Measurements from ENCODE around the gene HIRA.

Gene HIRA

DNA sequence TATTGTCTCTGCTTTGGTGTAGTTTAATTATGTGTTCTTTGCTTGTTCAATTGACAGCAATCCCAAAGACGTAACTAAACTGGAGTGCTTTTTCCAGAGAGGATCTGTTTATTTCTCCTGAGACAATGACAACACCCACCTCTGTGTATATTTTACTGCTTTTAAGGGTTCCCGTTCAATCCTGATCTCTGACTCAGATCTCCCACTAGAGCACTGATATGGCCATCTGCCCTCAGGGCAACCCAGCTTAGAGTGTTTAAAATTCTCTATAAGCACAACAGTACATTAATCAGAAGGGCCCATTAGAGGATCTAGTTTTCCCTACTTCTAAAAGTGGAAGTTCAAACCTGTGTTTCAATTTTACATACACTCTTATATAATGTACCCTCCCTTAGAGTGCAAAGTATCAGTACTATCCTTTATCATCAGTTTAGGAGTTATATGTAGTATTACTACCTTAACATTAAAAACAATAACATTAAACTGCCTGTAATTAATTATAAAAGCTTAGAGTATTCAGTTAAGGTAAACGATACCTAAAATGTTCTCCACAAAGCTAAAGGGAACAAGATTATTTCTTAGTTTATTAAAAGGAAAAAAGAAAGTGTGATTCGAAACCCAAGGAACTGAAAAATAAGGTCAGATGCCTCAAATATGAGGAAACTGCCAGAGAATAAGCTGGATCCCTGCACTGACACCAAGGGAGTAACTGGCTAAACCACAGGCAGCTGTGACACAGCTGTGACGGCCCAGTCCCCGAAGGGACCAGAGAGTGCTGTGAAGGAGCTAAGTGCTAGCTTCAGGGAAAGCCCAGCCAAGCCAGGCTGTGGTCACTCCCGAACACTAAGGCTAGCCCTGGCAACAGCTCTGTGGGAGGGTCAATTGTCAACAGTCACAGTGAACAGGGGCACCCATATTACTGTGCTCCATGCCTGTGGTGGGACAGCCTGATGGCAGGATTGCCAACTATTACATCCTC is 32.2 kb upstream of the HIRA start:
- H3K9me3 ChIP-seq (replicated peaks; ENCODE audit: insufficient read depth, low read length): no peaks in the 10 kb centered on the region
- no peak overlapping the region for H3K4me2 ChIP-seq (ENCODE audit: low read depth, low read length)
- H3K79me2 ChIP-seq (ENCODE audit: low read length): peaks cover 5% of the 10 kb centered on the region
- H3K27ac ChIP-seq (ENCODE audit: low read length): no peak overlapping the region
- no peak overlapping the region for H3K9ac ChIP-seq (ENCODE audit: low read length)
- H2AFZ ChIP-seq (ENCODE audit: low read length): no peak overlapping the region
- H3K36me3 ChIP-seq (replicated peaks; ENCODE audit: insufficient read depth, low read length): peaks cover 13% of the 10 kb centered on the region
- H3K9me2 ChIP-seq (replicated peaks; ENCODE audit: insufficient read depth, low read length): no peaks in the 10 kb centered on the region
- no peaks in the 10 kb centered on the region for H3K4me1 ChIP-seq (ENCODE audit: low read length)
- H4K20me1 ChIP-seq (ENCODE audit: insufficient read depth, low read length): no peaks in the 10 kb centered on the region
- no peaks in the 10 kb centered on the region for H3K27me3 ChIP-seq (replicated peaks; ENCODE audit: insufficient read depth, low read length)
- H3F3A ChIP-seq (ENCODE audit: insufficient read depth, low read length): no peaks in the 10 kb centered on the region
- no peak for DNase-seq
- TF ChIP-seq, protein P1, sequence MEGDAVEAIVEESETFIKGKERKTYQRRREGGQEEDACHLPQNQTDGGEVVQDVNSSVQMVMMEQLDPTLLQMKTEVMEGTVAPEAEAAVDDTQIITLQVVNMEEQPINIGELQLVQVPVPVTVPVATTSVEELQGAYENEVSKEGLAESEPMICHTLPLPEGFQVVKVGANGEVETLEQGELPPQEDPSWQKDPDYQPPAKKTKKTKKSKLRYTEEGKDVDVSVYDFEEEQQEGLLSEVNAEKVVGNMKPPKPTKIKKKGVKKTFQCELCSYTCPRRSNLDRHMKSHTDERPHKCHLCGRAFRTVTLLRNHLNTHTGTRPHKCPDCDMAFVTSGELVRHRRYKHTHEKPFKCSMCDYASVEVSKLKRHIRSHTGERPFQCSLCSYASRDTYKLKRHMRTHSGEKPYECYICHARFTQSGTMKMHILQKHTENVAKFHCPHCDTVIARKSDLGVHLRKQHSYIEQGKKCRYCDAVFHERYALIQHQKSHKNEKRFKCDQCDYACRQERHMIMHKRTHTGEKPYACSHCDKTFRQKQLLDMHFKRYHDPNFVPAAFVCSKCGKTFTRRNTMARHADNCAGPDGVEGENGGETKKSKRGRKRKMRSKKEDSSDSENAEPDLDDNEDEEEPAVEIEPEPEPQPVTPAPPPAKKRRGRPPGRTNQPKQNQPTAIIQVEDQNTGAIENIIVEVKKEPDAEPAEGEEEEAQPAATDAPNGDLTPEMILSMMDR (IDR thresholded peaks at IDR 0.05; ENCODE audit: low read length): no peak
- TF ChIP-seq EZH2phosphoT487 (IDR thresholded peaks at IDR 0.05; ENCODE audit: low read length): no peak
- no peak for TF ChIP-seq EZH2 (optimal IDR thresholded peaks at IDR 0.05; ENCODE audit: low read depth, low read length)
- no peak overlapping the region for H3K4me3 ChIP-seq (ENCODE audit: low read length)

DNA sequence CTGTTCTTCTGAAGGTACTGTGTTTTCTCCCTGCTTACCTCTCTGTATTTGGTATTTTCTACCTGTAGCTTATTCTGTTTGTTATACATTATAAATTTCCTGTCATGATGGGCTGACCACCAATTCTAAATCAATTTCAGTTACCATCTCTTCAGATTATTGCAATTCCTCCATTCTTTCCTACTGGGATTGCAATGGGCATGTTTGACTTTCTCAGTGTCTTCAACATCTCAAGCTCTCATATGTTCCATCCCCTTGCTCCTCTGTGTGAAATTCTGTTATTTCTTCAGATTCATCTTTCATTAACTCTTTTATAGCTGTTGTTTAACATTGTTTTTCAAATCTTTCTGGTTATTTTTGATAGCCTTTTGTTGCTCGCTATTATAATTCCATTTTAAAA is 31.5 kb upstream of the HIRA start:
- H3F3A ChIP-seq (ENCODE audit: insufficient read depth, low read length): no peaks in the 10 kb centered on the region
- H3K4me1 ChIP-seq (ENCODE audit: low read length): no peaks in the 10 kb centered on the region
- no peak overlapping the region for H2AFZ ChIP-seq (ENCODE audit: low read length)
- no peak overlapping the region for H3K27ac ChIP-seq (ENCODE audit: low read length)
- TF ChIP-seq EZH2 (optimal IDR thresholded peaks at IDR 0.05; ENCODE audit: low read depth, low read length): no peak
- TF ChIP-seq, protein P1 (IDR thresholded peaks at IDR 0.05; ENCODE audit: low read length): no peak
- TF ChIP-seq EZH2phosphoT487 (IDR thresholded peaks at IDR 0.05; ENCODE audit: low read length): no peak
- H3K9me3 ChIP-seq (replicated peaks; ENCODE audit: insufficient read depth, low read length): no peaks in the 10 kb centered on the region
- H3K4me3 ChIP-seq (ENCODE audit: low read length): no peak overlapping the region
- no peaks in the 10 kb centered on the region; the same call in 1 of the 2 replicates for H3K79me2 ChIP-seq (ENCODE audit: low read length)
- no peak overlapping the region for H3K4me2 ChIP-seq (ENCODE audit: low read depth, low read length)
- no peaks in the 10 kb centered on the region for H3K9me2 ChIP-seq (replicated peaks; ENCODE audit: insufficient read depth, low read length)
- H3K36me3 ChIP-seq (replicated peaks; ENCODE audit: insufficient read depth, low read length): peaks cover 13% of the 10 kb centered on the region
- H4K20me1 ChIP-seq (ENCODE audit: insufficient read depth, low read length): no peaks in the 10 kb centered on the region
- DNase-seq: no peak
- H3K9ac ChIP-seq (ENCODE audit: low read length): no peak overlapping the region
- no peaks in the 10 kb centered on the region for H3K27me3 ChIP-seq (replicated peaks; ENCODE audit: insufficient read depth, low read length)

DNA sequence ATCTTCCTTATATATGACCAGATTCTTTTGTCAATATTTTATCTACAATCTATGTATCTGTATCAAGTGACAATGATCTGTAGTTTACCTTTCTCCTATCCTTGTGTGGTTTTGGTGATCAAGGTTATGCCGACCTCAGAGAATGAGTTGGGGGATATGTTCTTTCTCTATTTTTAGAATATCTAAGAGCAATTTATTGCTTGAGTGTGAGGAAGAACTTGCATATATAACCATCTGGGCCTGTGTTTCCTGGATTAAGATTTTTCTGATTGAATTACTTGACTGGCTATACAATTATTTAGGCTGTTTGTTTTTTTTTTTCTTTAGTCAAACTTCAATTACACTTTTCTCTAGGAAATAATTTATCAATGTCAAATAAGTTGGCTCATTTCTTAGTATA is 30.0 kb upstream of the HIRA start:
- Histone ChIP-seq H4K20me1 (ENCODE audit: insufficient read depth, low read length) (no peaks in the 10 kb centered on the region), H3K4me1 (ENCODE audit: low read length) (no peaks in the 10 kb centered on the region), H3K27me3 (replicated peaks; ENCODE audit: insufficient read depth, low read length) (no peaks in the 10 kb centered on the region), H3K27ac (ENCODE audit: low read length) (no peak overlapping the region), H3F3A (ENCODE audit: insufficient read depth, low read length) (no peaks in the 10 kb centered on the region), H3K4me2 (ENCODE audit: low read depth, low read length) (no peak overlapping the region), H3K4me3 (ENCODE audit: low read length) (no peak overlapping the region), H3K9me2 (replicated peaks; ENCODE audit: insufficient read depth, low read length) (no peaks in the 10 kb centered on the region), H3K9ac (ENCODE audit: low read length) (no peak overlapping the region), H3K79me2 (ENCODE audit: low read length) (no peaks in the 10 kb centered on the region), H3K9me3 (replicated peaks; ENCODE audit: insufficient read depth, low read length) (no peaks in the 10 kb centered on the region), H2AFZ (ENCODE audit: low read length) (no peak overlapping the region), H3K36me3 (replicated peaks; ENCODE audit: insufficient read depth, low read length) (peaks cover 8% of the 10 kb centered on the region; the same call in 1 of the 2 replicates)
- DNase-seq: no peak
- TF ChIP-seq, protein P1 (IDR thresholded peaks at IDR 0.05; ENCODE audit: low read length): no peak
- no peak for TF ChIP-seq EZH2phosphoT487 (IDR thresholded peaks at IDR 0.05; ENCODE audit: low read length)
- no peak for TF ChIP-seq EZH2 (optimal IDR thresholded peaks at IDR 0.05; ENCODE audit: low read depth, low read length)
